Endothelial cell of umbilical vein (primary cell): ENCODE measurements around the gene TECPR2. TPM values are rescaled to one million over a fixed set of nuclear protein-coding genes. Genes with fewer than 3 reads are reported as not detected.

Source experiments
- BruUV-seq: library from RNA; stranded (reverse); fragments of 400-500 nt; replicated peaks from 2 replicates; lab custom pipeline; 2021; lab: Mats Ljungman, UMichigan
- CTCF ChIA-PET: fragments of 300-600, 350-600 bp; sonication (Branson Sonifier 250); formaldehyde crosslinking; loops from one replicate; lab custom pipeline; 2021; ENCODE audit warnings: antibody characterized with exemption, inconsistent platforms; lab: Charles Lee
- POLR2A ChIA-PET: fragments of 300-600, 350-600 bp; sonication (Branson Sonifier 250); formaldehyde crosslinking; loops from one replicate; lab custom pipeline; 2021; ENCODE audit warnings: antibody characterized with exemption, inconsistent platforms; lab: Charles Lee
- DNase-seq: peaks from one replicate; pipeline ENCODE4 v3.0.0-alpha.2; 2011; ENCODE audit warnings: low read depth, low spot score
- FAIRE-seq: peaks from 2 replicates; lab custom pipeline; 2011; peaks lifted over from hg19 to GRCh38; lab: Jason Lieb, UNC
- H2AFZ ChIP-seq: 2 replicates; pipeline ENCODE4 v1.6.0; 2012; ENCODE audit warnings: low read depth, low read length, control low read depth, inconsistent platforms
- H3K27ac ChIP-seq: 2 replicates; pipeline ENCODE4 v1.5.1; 2011; ENCODE audit warnings: low read depth, mild to moderate bottlenecking, control low read depth, low read length, moderate library complexity; ENCODE audit not compliant: insufficient read depth
- H3K27me3 ChIP-seq, 2 experiments: 2 replicates each; pipeline versions ENCODE4 v1.6.0 to v1.6.1; 2011; ENCODE audit warnings: low read length in 2 of 2, mixed read lengths in 1 of 2; ENCODE audit not compliant: control insufficient read depth in 2 of 2, insufficient read depth in 2 of 2
- H3K36me3 ChIP-seq, 2 experiments: 2 replicates in 1 of 2; 3 replicates in 1 of 2; pipeline ENCODE4 v1.5.1; 2011; ENCODE audit warnings: low read length in 2 of 2, mild to moderate bottlenecking in 1 of 2, moderate library complexity in 1 of 2; ENCODE audit not compliant: control insufficient read depth in 2 of 2, insufficient read depth in 2 of 2; ENCODE audit errors: extremely low read depth in 1 of 2
- H3K4me1 ChIP-seq: 3 replicates; pipeline ENCODE4 v1.5.1; 2011; ENCODE audit warnings: mild to moderate bottlenecking, low read length; ENCODE audit not compliant: control insufficient read depth, insufficient read depth; ENCODE audit errors: extremely low read depth
- H3K4me2 ChIP-seq: 2 replicates; pipeline ENCODE4 v1.6.1; 2011; ENCODE audit warnings: low read length, control low read depth, mixed read lengths; ENCODE audit not compliant: insufficient read depth
- H3K4me3 ChIP-seq, 3 experiments: fragments of 200-600 bp in 1 of 3; sonication (generic), shearing (Covaris generic) in 1 of 3; replicated peaks in 1 of 3; 2 replicates each; pipeline ENCODE4 v1.5.1; 2011 to 2016; ENCODE audit warnings: control low read depth in 3 of 3, low read length in 3 of 3, mild to moderate bottlenecking in 2 of 3, inconsistent platforms in 1 of 3, low read depth in 1 of 3, moderate library complexity in 1 of 3; ENCODE audit not compliant: insufficient read depth in 1 of 3
- H3K79me2 ChIP-seq: 2 replicates; pipeline ENCODE4 v1.6.0; 2012; ENCODE audit warnings: low read length, inconsistent platforms; ENCODE audit not compliant: control insufficient read depth, insufficient read depth
- H3K9ac ChIP-seq: replicated peaks from 2 replicates; pipeline ENCODE3; 2011; ENCODE audit warnings: low read length, control low read depth; ENCODE audit not compliant: insufficient read depth; ENCODE audit errors: extremely low read depth
- H3K9me1 ChIP-seq: replicated peaks from 3 replicates; pipeline ENCODE4 v1.6.0; 2011; ENCODE audit warnings: mild to moderate bottlenecking, low read length; ENCODE audit not compliant: control insufficient read depth, insufficient read depth; ENCODE audit errors: extremely low read depth
- H3K9me3 ChIP-seq: replicated peaks from 2 replicates; pipeline ENCODE4 v1.5.1; 2012; ENCODE audit warnings: low read length, inconsistent platforms; ENCODE audit not compliant: control insufficient read depth, insufficient read depth
- H4K20me1 ChIP-seq: replicated peaks from 2 replicates; pipeline ENCODE3; 2011; ENCODE audit warnings: mild to moderate bottlenecking, low read length; ENCODE audit not compliant: control insufficient read depth, insufficient read depth; ENCODE audit errors: extremely low read depth
- EZH2 ChIP-seq: IDR thresholded peaks from 2 replicates; pipeline ENCODE4 v1.6.1; 2012; ENCODE audit warnings: borderline replicate concordance, low read depth, mild to moderate bottlenecking, moderate library complexity, low read length, inconsistent platforms; ENCODE audit not compliant: severe bottlenecking
- FOS ChIP-seq: IDR thresholded peaks from 2 replicates; pipeline ENCODE4 v1.6.1; 2011; ENCODE audit warnings: mild to moderate bottlenecking, low read length, moderate library complexity, borderline replicate concordance; ENCODE audit not compliant: insufficient read depth
- GATA2 ChIP-seq: IDR thresholded peaks from 2 replicates; pipeline ENCODE4 v1.7.0; 2011; ENCODE audit warnings: low read depth, mild to moderate bottlenecking, moderate library complexity, mixed read lengths, low read length; ENCODE audit not compliant: insufficient read length, insufficient read depth
- JUN ChIP-seq: IDR thresholded peaks from 2 replicates; pipeline ENCODE4 v1.6.1; 2011; ENCODE audit warnings: borderline replicate concordance, low read depth; ENCODE audit not compliant: insufficient read length, insufficient read depth
- MYC ChIP-seq: IDR thresholded peaks from one replicate; pipeline ENCODE4 v1.6.1; 2011; ENCODE audit warnings: mild to moderate bottlenecking, low read depth, low read length
- POLR2A ChIP-seq: IDR thresholded peaks from 2 replicates; pipeline ENCODE4 v1.6.1; 2012; ENCODE audit warnings: low read depth, mild to moderate bottlenecking, control low read depth, low read length
- POLR2AphosphoS5 ChIP-seq: IDR thresholded peaks from 2 replicates; pipeline ENCODE4 v1.6.1; 2012; ENCODE audit warnings: low read depth, mild to moderate bottlenecking, control low read depth, low read length, moderate library complexity; ENCODE audit not compliant: insufficient read depth
- dilution Hi-C: fragments of 300-500 bp; cut with MboI; formaldehyde crosslinking; loops from one replicate; pipeline ENCODE4 v1.15.0; 2019; ENCODE audit warnings: low sequenced_read_pairs; ENCODE audit not compliant: extremely low pct_ligation_motif_present
- intact Hi-C: fragments of 100-400 bp; cut with micrococcal nuclease; formaldehyde crosslinking; loops from one replicate; pipeline ENCODE4 v1.10.0; 2022
- polyA plus RNA-seq, 4 experiments: library from polyadenylated mRNA; depleted of rRNA in 3 of 4; stranded (reverse) in 3 of 4; unstranded in 1 of 4; fragments of >200 nt; gene quantifications; 2 replicates each; pipeline versions ENCODE4 v1.2.1 to v1.2.3, GENCODE V29; 2011 to 2012; ENCODE audit warnings: missing spikeins in 1 of 4
- total RNA-seq: library from RNA; stranded (reverse); gene quantifications from 2 replicates; pipeline ENCODE4 v1.2.3, GENCODE V29; 2021
- TF ChIP-seq, protein P1 (sequence below): IDR thresholded peaks from 2 replicates; pipeline ENCODE4 v1.6.1; 2011; ENCODE audit not compliant: insufficient read depth, insufficient read length
- TF ChIP-seq, protein P2 (sequence below), 2 donors: IDR thresholded peaks; 1 replicate in 1 of 2; 2 replicates in 1 of 2; pipeline ENCODE4 v1.5.1; 2011; ENCODE audit warnings: low read length in 2 of 2, mild to moderate bottlenecking in 2 of 2, moderate library complexity in 2 of 2, control low read depth in 1 of 2, inconsistent platforms in 1 of 2, low read depth in 1 of 2; ENCODE audit not compliant: insufficient read depth in 1 of 2; ENCODE audit errors: extremely low read depth in 1 of 2

The TECPR2 gene
- total and polyA plus RNA-seq, 2 donors (not counting 3 experiments of a cell fraction or from before 2014, with no cell fraction given): 8.9 to 21.5 TPM

DNA sequence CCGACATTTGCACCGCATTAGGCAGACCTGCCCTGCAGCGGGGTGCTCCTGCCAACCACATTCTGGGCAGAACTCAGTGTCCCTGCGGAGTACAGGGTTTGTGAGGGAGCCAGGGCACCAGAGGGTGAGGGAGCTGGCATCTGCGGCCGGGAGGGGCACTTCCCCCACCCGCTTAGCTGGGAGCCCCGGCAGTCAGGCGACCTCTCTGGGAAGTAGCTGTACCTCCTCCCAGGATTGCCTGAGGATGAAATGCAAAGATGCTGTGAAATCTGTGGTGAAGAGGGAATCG lies 88.3 kb downstream of the TECPR2 start:
- FAIRE-seq: no peak
- Histone ChIP-seq H3K4me3 (no peak overlapping the region), H3K9me1 (no peaks in the 10 kb centered on the region), H3K27me3 (no peaks in the 10 kb centered on the region), H2AFZ (no peak overlapping the region), H3K4me2 (no peak overlapping the region), H3K79me2 (no peaks in the 10 kb centered on the region), H4K20me1 (no peaks in the 10 kb centered on the region), H3K27ac (no peak overlapping the region), H3K36me3 (peaks cover 0 to 39% of the 10 kb centered on the region in 2 experiments), H3K9me3 (no peaks in the 10 kb centered on the region), H3K4me1 (no peaks in the 10 kb centered on the region), H3K9ac (no peak overlapping the region)
- BruUV-seq: no TSS peak
- intact Hi-C loops: no loop called here
- dilution Hi-C loops: no loop called here
- ChIA-PET POLR2A (no interaction called here), CTCF (interaction anchor here (1.3 to 1.5 kb wide), 2 partner anchors 12 to 65 kb away, joined by 3 to 5 read pairs; no protein-coding TSS in a partner anchor)
- TF ChIP-seq MYC (no peak), POLR2A (no peak), JUN (no peak), EZH2 (no peak), GATA2 (no peak), FOS (no peak), POLR2AphosphoS5 (no peak)
- TF ChIP-seq, protein P1, sequence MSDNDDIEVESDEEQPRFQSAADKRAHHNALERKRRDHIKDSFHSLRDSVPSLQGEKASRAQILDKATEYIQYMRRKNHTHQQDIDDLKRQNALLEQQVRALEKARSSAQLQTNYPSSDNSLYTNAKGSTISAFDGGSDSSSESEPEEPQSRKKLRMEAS: no peak
- TF ChIP-seq, protein P2, sequence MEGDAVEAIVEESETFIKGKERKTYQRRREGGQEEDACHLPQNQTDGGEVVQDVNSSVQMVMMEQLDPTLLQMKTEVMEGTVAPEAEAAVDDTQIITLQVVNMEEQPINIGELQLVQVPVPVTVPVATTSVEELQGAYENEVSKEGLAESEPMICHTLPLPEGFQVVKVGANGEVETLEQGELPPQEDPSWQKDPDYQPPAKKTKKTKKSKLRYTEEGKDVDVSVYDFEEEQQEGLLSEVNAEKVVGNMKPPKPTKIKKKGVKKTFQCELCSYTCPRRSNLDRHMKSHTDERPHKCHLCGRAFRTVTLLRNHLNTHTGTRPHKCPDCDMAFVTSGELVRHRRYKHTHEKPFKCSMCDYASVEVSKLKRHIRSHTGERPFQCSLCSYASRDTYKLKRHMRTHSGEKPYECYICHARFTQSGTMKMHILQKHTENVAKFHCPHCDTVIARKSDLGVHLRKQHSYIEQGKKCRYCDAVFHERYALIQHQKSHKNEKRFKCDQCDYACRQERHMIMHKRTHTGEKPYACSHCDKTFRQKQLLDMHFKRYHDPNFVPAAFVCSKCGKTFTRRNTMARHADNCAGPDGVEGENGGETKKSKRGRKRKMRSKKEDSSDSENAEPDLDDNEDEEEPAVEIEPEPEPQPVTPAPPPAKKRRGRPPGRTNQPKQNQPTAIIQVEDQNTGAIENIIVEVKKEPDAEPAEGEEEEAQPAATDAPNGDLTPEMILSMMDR (IDR thresholded peaks at IDR 0.05; ENCODE audit: extremely low read depth in 1 of 2, insufficient read depth in 1 of 2, low read depth in 1 of 2, low read length in 2 of 2): no peak
- DNase-seq: no peak
